Neural progenitor cell (in vitro differentiated cells): ENCODE results near the gene NGB. TPM values are rescaled to one million over a fixed set of nuclear protein-coding genes. Genes with fewer than 3 reads are reported as not detected.

Experiments used
- DNase-seq: peaks from one replicate; pipeline ENCODE4 v3.0.0-alpha.2; 2016; ENCODE audit warnings: low spot score
- H2AFZ ChIP-seq: fragments of 200-600 bp; sonication (generic); replicated peaks from 2 replicates; pipeline ENCODE4 v1.6.1; 2016; ENCODE audit warnings: antibody characterized with exemption
- H3F3A ChIP-seq: fragments of 200-600 bp; sonication (generic); 2 replicates; pipeline ENCODE4 v1.6.1; 2016; ENCODE audit warnings: antibody characterized with exemption, low read depth
- H3K27ac ChIP-seq: fragments of 200-600 bp; sonication (generic); 2 replicates; pipeline ENCODE4 v1.5.1; 2016; ENCODE audit warnings: mild to moderate bottlenecking
- H3K27me3 ChIP-seq: fragments of 200-600 bp; sonication (generic); 2 replicates; pipeline ENCODE4 v1.6.1; 2016; ENCODE audit warnings: mild to moderate bottlenecking, moderate library complexity
- H3K36me3 ChIP-seq: fragments of 200-600 bp; sonication (generic); 2 replicates; pipeline ENCODE4 v1.5.1; 2016
- H3K4me1 ChIP-seq: fragments of 200-600 bp; sonication (generic); 2 replicates; pipeline ENCODE4 v1.6.1; 2016; ENCODE audit warnings: mixed run types
- H3K4me2 ChIP-seq: fragments of 200-600 bp; sonication (generic); 2 replicates; pipeline ENCODE4 v1.6.1; 2016
- H3K4me3 ChIP-seq: fragments of 200-600 bp; sonication (generic); 2 replicates; pipeline ENCODE4 v1.5.1; 2016
- H3K79me2 ChIP-seq: fragments of 200-600 bp; sonication (generic); 2 replicates; pipeline ENCODE4 v1.6.1; 2016; ENCODE audit warnings: low read depth
- H3K9ac ChIP-seq: fragments of 200-600 bp; sonication (generic); 2 replicates; pipeline ENCODE4 v1.6.1; 2016
- H3K9me3 ChIP-seq: fragments of 200-600 bp; sonication (generic); 2 replicates; pipeline ENCODE4 v1.5.1; 2016; ENCODE audit warnings: low read depth
- H4K20me1 ChIP-seq: fragments of 200-600 bp; sonication (generic); 2 replicates; pipeline ENCODE4 v1.6.1; 2016; ENCODE audit warnings: low read depth
- H3K27ac Mint-ChIP-seq: 3 replicates; pipeline ENCODE4 v1.8.0; 2021; ENCODE audit warnings: mixed read lengths
- H3K27me3 Mint-ChIP-seq: 2 replicates; pipeline ENCODE4 v1.8.0; 2022; ENCODE audit warnings: low read depth, mild to moderate bottlenecking, inconsistent platforms, moderate library complexity, mixed read lengths; ENCODE audit not compliant: insufficient read depth
- H3K36me3 Mint-ChIP-seq: 3 replicates; pipeline ENCODE4 v1.8.0; 2021; ENCODE audit warnings: mixed read lengths
- H3K4me1 Mint-ChIP-seq: 3 replicates; pipeline ENCODE4 v1.8.0; 2021; ENCODE audit warnings: mixed read lengths
- H3K4me3 Mint-ChIP-seq: 3 replicates; pipeline ENCODE4 v1.8.0; 2021; ENCODE audit warnings: mild to moderate bottlenecking, moderate library complexity, mixed read lengths
- H3K9me3 Mint-ChIP-seq: 3 replicates; pipeline ENCODE4 v1.8.0; 2020; ENCODE audit warnings: mixed read lengths
- EZH2 ChIP-seq: fragments of 200-600 bp; sonication (generic); IDR thresholded peaks from 2 replicates; pipeline ENCODE4 v1.6.1; 2017; ENCODE audit warnings: antibody characterized with exemption, mild to moderate bottlenecking, moderate library complexity
- EZH2phosphoT487 ChIP-seq: fragments of 200-600 bp; sonication (generic); IDR thresholded peaks from 2 replicates; pipeline ENCODE4 v1.6.1; 2017; ENCODE audit warnings: antibody characterized with exemption
- total RNA-seq: library from RNA; depleted of rRNA; stranded (reverse); fragments of >200 nt; gene quantifications from 2 replicates; pipeline ENCODE4 v1.2.3, GENCODE V29; 2015; ENCODE audit warnings: low replicate concordance
- TF ChIP-seq, protein P1 (sequence below): fragments of 200-600 bp; sonication (generic); IDR thresholded peaks from 2 replicates; pipeline ENCODE4 v1.5.1; 2017; ENCODE audit warnings: antibody characterized with exemption, mild to moderate bottlenecking

NGB gene
- total RNA-seq, 1 donor from 2014 or later, result not detected

DNA sequence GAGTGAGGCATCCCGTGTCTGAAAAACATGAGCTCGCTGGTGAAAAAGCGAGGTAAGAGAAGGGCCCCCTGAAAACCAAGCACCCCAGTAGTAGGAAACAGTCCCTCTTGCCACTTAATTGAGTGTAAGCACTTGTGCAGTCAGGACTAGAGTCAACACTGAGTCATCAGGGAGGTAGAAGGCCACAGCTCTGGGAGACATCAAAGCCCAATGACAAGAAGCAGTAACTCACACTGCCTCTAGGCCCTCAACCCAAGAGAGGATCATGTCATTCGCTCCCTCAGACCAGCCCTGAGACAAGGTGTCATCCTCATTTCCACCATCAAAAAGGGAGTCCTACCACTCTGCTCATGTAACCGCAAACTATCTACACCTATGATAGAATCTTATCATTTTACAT is 31.9 kb upstream of the NGB start:
- H3K79me2 ChIP-seq, result no peaks in the 10 kb centered on the region
- no peak overlapping the region for H3K27ac ChIP-seq
- Mint-ChIP-seq H3K4me1 (peaks cover 27% of the 10 kb centered on the region), H3K27ac (no peak overlapping the region), H3K36me3 (peaks cover 18% of the 10 kb centered on the region), H3K27me3 (no peaks in the 10 kb centered on the region), H3K9me3 (no peaks in the 10 kb centered on the region), H3K4me3 (no peak overlapping the region)
- no peaks in the 10 kb centered on the region for H3K36me3 ChIP-seq
- H3K9me3 ChIP-seq, result no peaks in the 10 kb centered on the region
- no peak overlapping the region for H3K9ac ChIP-seq
- H2AFZ ChIP-seq, result no peak overlapping the region
- H3K4me2 ChIP-seq, result no peak overlapping the region
- peaks cover 9% of the 10 kb centered on the region for H3F3A ChIP-seq
- no peak for DNase-seq
- H3K4me3 ChIP-seq, result no peak overlapping the region
- H3K27me3 ChIP-seq, result no peaks in the 10 kb centered on the region
- TF ChIP-seq EZH2phosphoT487 (no peak), EZH2 (no peak)
- TF ChIP-seq, protein P1, sequence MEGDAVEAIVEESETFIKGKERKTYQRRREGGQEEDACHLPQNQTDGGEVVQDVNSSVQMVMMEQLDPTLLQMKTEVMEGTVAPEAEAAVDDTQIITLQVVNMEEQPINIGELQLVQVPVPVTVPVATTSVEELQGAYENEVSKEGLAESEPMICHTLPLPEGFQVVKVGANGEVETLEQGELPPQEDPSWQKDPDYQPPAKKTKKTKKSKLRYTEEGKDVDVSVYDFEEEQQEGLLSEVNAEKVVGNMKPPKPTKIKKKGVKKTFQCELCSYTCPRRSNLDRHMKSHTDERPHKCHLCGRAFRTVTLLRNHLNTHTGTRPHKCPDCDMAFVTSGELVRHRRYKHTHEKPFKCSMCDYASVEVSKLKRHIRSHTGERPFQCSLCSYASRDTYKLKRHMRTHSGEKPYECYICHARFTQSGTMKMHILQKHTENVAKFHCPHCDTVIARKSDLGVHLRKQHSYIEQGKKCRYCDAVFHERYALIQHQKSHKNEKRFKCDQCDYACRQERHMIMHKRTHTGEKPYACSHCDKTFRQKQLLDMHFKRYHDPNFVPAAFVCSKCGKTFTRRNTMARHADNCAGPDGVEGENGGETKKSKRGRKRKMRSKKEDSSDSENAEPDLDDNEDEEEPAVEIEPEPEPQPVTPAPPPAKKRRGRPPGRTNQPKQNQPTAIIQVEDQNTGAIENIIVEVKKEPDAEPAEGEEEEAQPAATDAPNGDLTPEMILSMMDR, result no peak
- H3K4me1 ChIP-seq, result peaks cover 18% of the 10 kb centered on the region
- peaks cover 4% of the 10 kb centered on the region for H4K20me1 ChIP-seq

DNA sequence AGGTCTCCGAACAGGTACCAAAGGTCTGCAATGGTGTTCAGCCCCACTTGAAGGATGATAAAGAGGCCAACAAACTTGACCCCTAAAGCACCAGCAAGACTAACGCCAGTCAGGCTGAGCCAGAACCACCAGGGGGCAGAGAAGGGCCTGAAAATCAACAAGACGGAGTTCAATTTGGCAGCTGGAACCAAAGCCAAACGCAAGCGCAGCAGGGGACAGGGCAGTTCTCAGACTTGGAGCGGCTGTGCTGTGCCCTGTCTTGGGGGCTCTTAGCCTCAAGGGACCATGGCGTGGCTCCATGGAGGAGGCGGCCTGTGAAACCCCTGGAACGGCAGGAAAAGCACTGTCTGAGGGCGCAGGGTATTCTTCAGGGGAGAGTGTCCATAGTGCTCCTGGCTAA is 30.1 kb upstream of the NGB start:
- no peaks in the 10 kb centered on the region for H3K27me3 ChIP-seq
- H3K4me3 ChIP-seq, result no peak overlapping the region
- no peak overlapping the region for H3K27ac ChIP-seq
- H3K36me3 ChIP-seq, result no peaks in the 10 kb centered on the region
- H3K27me3 Mint-ChIP-seq, result no peaks in the 10 kb centered on the region
- no peaks in the 10 kb centered on the region for H3F3A ChIP-seq
- no peak overlapping the region for H3K9ac ChIP-seq
- H3K4me2 ChIP-seq, result no peak overlapping the region
- H3K79me2 ChIP-seq, result no peaks in the 10 kb centered on the region
- no peak overlapping the region for H3K27ac Mint-ChIP-seq
- no peaks in the 10 kb centered on the region for H3K9me3 Mint-ChIP-seq
- peaks cover 4% of the 10 kb centered on the region for H4K20me1 ChIP-seq
- H3K4me1 ChIP-seq, result peaks cover 4% of the 10 kb centered on the region
- H3K4me1 Mint-ChIP-seq, result peaks cover 10% of the 10 kb centered on the region
- no peak overlapping the region for H3K4me3 Mint-ChIP-seq
- DNase-seq, result peak; percentile 84
- peaks cover 30% of the 10 kb centered on the region for H3K36me3 Mint-ChIP-seq
- TF ChIP-seq EZH2phosphoT487, result no peak
- TF ChIP-seq, protein P1, result peak; percentile 84
- H2AFZ ChIP-seq, result no peak overlapping the region
- no peaks in the 10 kb centered on the region for H3K9me3 ChIP-seq

DNA sequence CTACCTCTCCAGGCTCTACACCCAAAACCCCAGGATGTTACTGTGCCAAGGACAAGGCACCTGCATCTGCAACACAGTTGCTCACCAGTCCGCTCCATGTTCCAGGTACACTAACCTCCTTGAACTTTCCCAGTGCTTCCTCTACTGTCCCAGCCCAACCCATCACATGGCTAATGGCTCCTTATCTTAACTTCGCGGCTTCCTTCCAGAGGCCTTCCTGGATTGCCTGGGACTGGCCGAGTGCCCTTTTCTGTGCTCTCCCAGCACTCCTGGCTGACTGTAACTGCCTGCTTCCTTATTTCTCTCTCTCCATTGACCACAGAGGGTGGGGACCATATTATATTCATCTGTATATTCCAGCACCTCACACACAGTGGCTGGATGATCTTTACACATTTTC is 28.8 kb upstream of the NGB start:
- Histone ChIP-seq H3K27ac (no peak overlapping the region), H2AFZ (no peak overlapping the region), H3K79me2 (no peaks in the 10 kb centered on the region), H3F3A (no peaks in the 10 kb centered on the region), H4K20me1 (peaks cover 4% of the 10 kb centered on the region), H3K4me3 (no peak overlapping the region), H3K9me3 (no peaks in the 10 kb centered on the region), H3K36me3 (no peaks in the 10 kb centered on the region), H3K4me2 (no peak overlapping the region), H3K9ac (no peak overlapping the region), H3K4me1 (no peaks in the 10 kb centered on the region), H3K27me3 (no peaks in the 10 kb centered on the region)
- Mint-ChIP-seq H3K9me3 (no peaks in the 10 kb centered on the region), H3K27ac (no peak overlapping the region), H3K27me3 (no peaks in the 10 kb centered on the region), H3K4me3 (no peak overlapping the region), H3K4me1 (peaks cover 8% of the 10 kb centered on the region), H3K36me3 (peaks cover 37% of the 10 kb centered on the region)
- no peak for DNase-seq
- no peak for TF ChIP-seq EZH2phosphoT487
- TF ChIP-seq, protein P1, result no peak

DNA sequence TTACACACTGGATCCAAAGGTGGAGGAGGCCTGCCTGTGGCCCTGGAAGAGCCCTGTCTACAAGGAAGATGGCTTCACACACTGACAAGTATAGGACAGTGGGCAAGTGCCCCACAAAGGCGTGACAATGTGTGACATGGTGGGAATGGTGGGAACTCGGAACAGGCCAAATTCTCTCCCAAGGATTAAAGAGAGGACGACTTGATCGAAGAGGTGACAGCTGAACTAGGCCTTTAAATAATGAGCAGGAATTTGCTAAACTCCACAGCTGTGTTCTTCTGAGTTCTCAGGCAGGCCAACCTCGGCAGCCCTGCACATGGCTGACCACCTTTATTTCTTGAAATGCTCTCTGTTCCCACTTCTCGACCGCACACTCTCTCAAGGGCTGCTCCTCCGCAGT is 25.9 kb upstream of the NGB start:
- no peak overlapping the region for H3K27ac ChIP-seq
- H3K36me3 Mint-ChIP-seq, result peaks cover 30% of the 10 kb centered on the region
- H3K9me3 ChIP-seq, result no peaks in the 10 kb centered on the region
- H4K20me1 ChIP-seq, result peaks cover 4% of the 10 kb centered on the region
- no peak overlapping the region for H3K4me2 ChIP-seq
- DNase-seq, result no peak
- H3K27ac Mint-ChIP-seq, result no peak overlapping the region
- H3K36me3 ChIP-seq, result no peaks in the 10 kb centered on the region
- TF ChIP-seq EZH2phosphoT487, result no peak
- TF ChIP-seq, protein P1, result no peak
- no peak for TF ChIP-seq EZH2
- no peaks in the 10 kb centered on the region for H3K27me3 ChIP-seq
- no peaks in the 10 kb centered on the region for H3K79me2 ChIP-seq
- H3K9me3 Mint-ChIP-seq, result no peaks in the 10 kb centered on the region
- H3K27me3 Mint-ChIP-seq, result no peaks in the 10 kb centered on the region
- H2AFZ ChIP-seq, result no peak overlapping the region
- no peak overlapping the region for H3K9ac ChIP-seq
- no peak overlapping the region for H3K4me3 Mint-ChIP-seq
- peaks cover 7% of the 10 kb centered on the region for H3K4me1 Mint-ChIP-seq
- no peak overlapping the region for H3K4me3 ChIP-seq
- H3F3A ChIP-seq, result no peaks in the 10 kb centered on the region
- no peaks in the 10 kb centered on the region for H3K4me1 ChIP-seq
